K562 (cell line): ENCODE data around the gene CFD.

ENCODE experiments used
- CBX8 ChIP-seq: fragments of 200-600 bp; sonication (generic); IDR thresholded peaks from 2 replicates; pipeline ENCODE4 v1.6.1; 2012; ENCODE audit warnings: borderline replicate concordance, mixed run types, low read depth, mild to moderate bottlenecking, moderate library complexity, mixed read lengths, low read length, control low read depth, inconsistent platforms; ENCODE audit not compliant: poor library complexity, severe bottlenecking; ENCODE audit errors: extremely low read depth
- CEBPG ChIP-seq, 3 experiments: fragments of 200-800 bp in 1 of 3; sonication (Bioruptor generic) in 1 of 3; sonication (generic) in 1 of 3; formaldehyde crosslinking in 1 of 3; IDR thresholded peaks in 2 of 3; conservative IDR thresholded peaks in 1 of 3; 2 replicates each; pipeline versions ENCODE4 v1.6.1 to v1.8.0; 2016 to 2022; ENCODE audit warnings: missing compliant biosample characterization in 2 of 3, missing genetic modification characterization in 2 of 3, mild to moderate bottlenecking in 1 of 3, missing genetic modification reagents in 1 of 3
- EZH2 ChIP-seq: IDR thresholded peaks from 2 replicates; pipeline ENCODE4 v1.6.1; 2012; ENCODE audit warnings: low read depth, mild to moderate bottlenecking, inconsistent platforms, low read length, borderline replicate concordance
- HCFC1 ChIP-seq: IDR thresholded peaks from 2 replicates; pipeline ENCODE4 v1.6.1; 2012; ENCODE audit warnings: low read depth, low read length, improper control_type of control experiment
- MXI1 ChIP-seq: IDR thresholded peaks from 2 replicates; pipeline ENCODE4 v1.6.1; 2011; ENCODE audit warnings: low read depth, mild to moderate bottlenecking, improper control_type of control experiment, low read length
- POLR2A ChIP-seq: fragments of 450-650 bp; conservative IDR thresholded peaks from 2 replicates; pipeline ENCODE4 v1.6.1; 2016
- POLR2G ChIP-seq: fragments of 200-400 bp; formaldehyde crosslinking; IDR thresholded peaks from 2 replicates; pipeline ENCODE4 v1.6.1; 2017; ENCODE audit warnings: low read depth, mild to moderate bottlenecking, antibody characterized with exemption, low read length, moderate library complexity
- RAD21 ChIP-seq, 2 experiments: fragments of 250-450 bp in 1 of 2; fragments of 450-650 bp in 1 of 2; sonication (Bioruptor Pico) in 1 of 2; formaldehyde crosslinking in 1 of 2; IDR thresholded peaks in 1 of 2; conservative IDR thresholded peaks in 1 of 2; 2 replicates each; pipeline versions ENCODE4 v1.4.0 to v1.8.0; 2020 to 2022; ENCODE audit warnings: mild to moderate bottlenecking in 2 of 2, moderate library complexity in 1 of 2
- RCOR1 ChIP-seq, 2 experiments: IDR thresholded peaks; 2 replicates each; pipeline ENCODE4 v1.6.1; 2012; ENCODE audit warnings: low read depth in 2 of 2, low read length in 2 of 2, borderline replicate concordance in 1 of 2, improper control_type of control experiment in 1 of 2
- TF ChIP-seq, protein P1 (sequence below): fragments of 250-450 bp; sonication (Bioruptor Pico); IDR thresholded peaks from 2 replicates; pipeline ENCODE4 v1.5.0; 2021
- TF ChIP-seq, protein P2 (sequence below): sonication (generic); formaldehyde crosslinking; IDR thresholded peaks from 2 replicates; pipeline ENCODE4 v1.5.0; 2020; ENCODE audit warnings: missing genetic modification reagents
- TF ChIP-seq, protein P3 (sequence below): fragments of 250-450 bp; sonication (Bioruptor Pico); IDR thresholded peaks from 2 replicates; pipeline ENCODE4 v1.5.0; 2020; ENCODE audit warnings: mild to moderate bottlenecking, borderline replicate concordance

DNA sequence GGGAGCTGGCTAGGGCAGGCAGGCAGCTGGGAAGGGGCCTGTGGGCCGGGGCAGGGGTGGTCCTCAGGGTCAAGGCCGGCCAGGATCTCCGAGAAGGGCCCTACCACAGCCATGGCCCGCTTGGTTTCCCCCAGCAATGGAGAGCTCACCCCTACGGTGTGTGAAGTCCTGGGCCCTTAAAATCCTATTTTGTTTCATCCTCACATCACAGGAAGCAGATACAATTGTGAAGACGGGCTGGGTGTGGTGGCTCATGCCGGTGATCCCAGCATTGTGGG lies 42.6 kb downstream of the CFD start:
- TF ChIP-seq RAD21 (CRISPR knock-in tag; conservative IDR thresholded peaks at IDR 0.05 in 1 of 2, IDR thresholded peaks at IDR 0.05 in 1 of 2) (no peak), RCOR1 (IDR thresholded peaks at IDR 0.05; ENCODE audit: borderline replicate concordance in 1 of 2, low read depth in 2 of 2, low read length in 2 of 2) (no peak), MXI1 (no peak), CBX8 (no peak), POLR2A (no peak), HCFC1 (no peak), CEBPG (CRISPR knock-in tag; IDR thresholded peaks at IDR 0.05) (no peak), CEBPG (tag; conservative IDR thresholded peaks at IDR 0.05 in 1 of 2, IDR thresholded peaks at IDR 0.05 in 1 of 2) (no peak), POLR2G (no peak), EZH2 (no peak)
- TF ChIP-seq, protein P1, sequence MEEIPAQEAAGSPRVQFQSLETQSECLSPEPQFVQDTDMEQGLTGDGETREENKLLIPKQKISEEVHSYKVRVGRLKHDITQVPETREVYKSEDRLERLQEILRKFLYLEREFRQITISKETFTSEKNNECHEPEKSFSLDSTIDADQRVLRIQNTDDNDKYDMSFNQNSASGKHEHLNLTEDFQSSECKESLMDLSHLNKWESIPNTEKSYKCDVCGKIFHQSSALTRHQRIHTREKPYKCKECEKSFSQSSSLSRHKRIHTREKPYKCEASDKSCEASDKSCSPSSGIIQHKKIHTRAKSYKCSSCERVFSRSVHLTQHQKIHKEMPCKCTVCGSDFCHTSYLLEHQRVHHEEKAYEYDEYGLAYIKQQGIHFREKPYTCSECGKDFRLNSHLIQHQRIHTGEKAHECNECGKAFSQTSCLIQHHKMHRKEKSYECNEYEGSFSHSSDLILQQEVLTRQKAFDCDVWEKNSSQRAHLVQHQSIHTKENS = no peak
- TF ChIP-seq, protein P2, sequence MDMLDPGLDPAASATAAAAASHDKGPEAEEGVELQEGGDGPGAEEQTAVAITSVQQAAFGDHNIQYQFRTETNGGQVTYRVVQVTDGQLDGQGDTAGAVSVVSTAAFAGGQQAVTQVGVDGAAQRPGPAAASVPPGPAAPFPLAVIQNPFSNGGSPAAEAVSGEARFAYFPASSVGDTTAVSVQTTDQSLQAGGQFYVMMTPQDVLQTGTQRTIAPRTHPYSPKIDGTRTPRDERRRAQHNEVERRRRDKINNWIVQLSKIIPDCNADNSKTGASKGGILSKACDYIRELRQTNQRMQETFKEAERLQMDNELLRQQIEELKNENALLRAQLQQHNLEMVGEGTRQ (CRISPR knock-in tag) = no peak
- TF ChIP-seq, protein P3, sequence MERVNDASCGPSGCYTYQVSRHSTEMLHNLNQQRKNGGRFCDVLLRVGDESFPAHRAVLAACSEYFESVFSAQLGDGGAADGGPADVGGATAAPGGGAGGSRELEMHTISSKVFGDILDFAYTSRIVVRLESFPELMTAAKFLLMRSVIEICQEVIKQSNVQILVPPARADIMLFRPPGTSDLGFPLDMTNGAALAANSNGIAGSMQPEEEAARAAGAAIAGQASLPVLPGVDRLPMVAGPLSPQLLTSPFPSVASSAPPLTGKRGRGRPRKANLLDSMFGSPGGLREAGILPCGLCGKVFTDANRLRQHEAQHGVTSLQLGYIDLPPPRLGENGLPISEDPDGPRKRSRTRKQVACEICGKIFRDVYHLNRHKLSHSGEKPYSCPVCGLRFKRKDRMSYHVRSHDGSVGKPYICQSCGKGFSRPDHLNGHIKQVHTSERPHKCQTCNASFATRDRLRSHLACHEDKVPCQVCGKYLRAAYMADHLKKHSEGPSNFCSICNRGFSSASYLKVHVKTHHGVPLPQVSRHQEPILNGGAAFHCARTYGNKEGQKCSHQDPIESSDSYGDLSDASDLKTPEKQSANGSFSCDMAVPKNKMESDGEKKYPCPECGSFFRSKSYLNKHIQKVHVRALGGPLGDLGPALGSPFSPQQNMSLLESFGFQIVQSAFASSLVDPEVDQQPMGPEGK = no peak
